MCF 10A (cell line): Measurements from ENCODE around the gene DNAH5. TPM values are rescaled to one million over a fixed set of nuclear protein-coding genes. Genes with fewer than 3 reads are reported as not detected.
"Not testable (repeated sequence)": the region's sequence is repeated elsewhere in the genome, so short reads cannot be mapped to it uniquely, and the experiment has no call there.

ENCODE experiments used
- BruUV-seq: library from RNA; stranded (reverse); fragments of 400-500 nt; replicated peaks from 2 replicates; lab custom pipeline; 2021; lab: Mats Ljungman, UMichigan
- CTCF ChIA-PET: fragments of 300-600 bp; sonication (Branson Sonifier 250); formaldehyde crosslinking; extraction: SDS; loops from one replicate; lab custom pipeline; 2021; ENCODE audit warnings: antibody characterized with exemption, inconsistent platforms; lab: Yijun Ruan, JAX
- POLR2A ChIA-PET: fragments of 300-600, 350-650 bp; sonication (Branson Sonifier 250); formaldehyde crosslinking; extraction: SDS; loops from one replicate; lab custom pipeline; 2020; ENCODE audit warnings: antibody characterized with exemption, inconsistent platforms; lab: Yijun Ruan, JAX
- DNase-seq: peaks from one replicate; pipeline ENCODE4 v3.0.0-alpha.2; 2018; ENCODE audit not compliant: unreplicated experiment
- H3K27ac Mint-ChIP-seq: one replicate; pipeline ENCODE4 v1.8.0; 2022; ENCODE audit warnings: mild to moderate bottlenecking, low read depth, mixed read lengths; ENCODE audit not compliant: unreplicated experiment
- H3K27me3 Mint-ChIP-seq: one replicate; pipeline ENCODE4 v1.8.0; 2022; ENCODE audit warnings: mixed read lengths; ENCODE audit not compliant: insufficient read depth, unreplicated experiment
- H3K36me3 Mint-ChIP-seq: one replicate; pipeline ENCODE4 v1.8.0; 2022; ENCODE audit warnings: mild to moderate bottlenecking, moderate library complexity, mixed read lengths; ENCODE audit not compliant: insufficient read depth, unreplicated experiment
- H3K4me1 Mint-ChIP-seq: one replicate; pipeline ENCODE4 v1.8.0; 2022; ENCODE audit warnings: mixed read lengths; ENCODE audit not compliant: insufficient read depth, unreplicated experiment
- H3K4me3 Mint-ChIP-seq: one replicate; pipeline ENCODE4 v1.8.0; 2022; ENCODE audit warnings: mild to moderate bottlenecking, moderate library complexity, mixed read lengths; ENCODE audit not compliant: unreplicated experiment
- H3K9me3 Mint-ChIP-seq: one replicate; pipeline ENCODE4 v1.8.0; 2022; ENCODE audit warnings: mixed read lengths; ENCODE audit not compliant: unreplicated experiment
- intact Hi-C: fragments of 100-400 bp; cut with micrococcal nuclease; formaldehyde crosslinking; loops from 2 replicates; pipeline ENCODE4 v1.14.1; 2022
- total RNA-seq: library from RNA; stranded (reverse); gene quantifications from 2 replicates; pipeline ENCODE4 v1.2.3, GENCODE V29; 2022
- TF ChIP-seq, protein P1 (sequence below): fragments of 200-600 bp; IDR thresholded peaks from one replicate; pipeline ENCODE4 v1.8.0; 2022; ENCODE audit warnings: antibody characterized with exemption, mild to moderate bottlenecking; ENCODE audit not compliant: unreplicated experiment

DNAH5 gene
- total RNA-seq, 1 experiment from 2014 or later, result 0.05 TPM

GRCh38 chr5:13987843-13988464, 43.5 kb upstream of the DNAH5 start:
- Mint-ChIP-seq H3K27ac (no peak overlapping the region), H3K4me3 (no peak overlapping the region), H3K36me3 (no peaks in the 10 kb centered on the region), H3K9me3 (no peaks in the 10 kb centered on the region), H3K27me3 (no peaks in the 10 kb centered on the region), H3K4me1 (peaks cover 7% of the 10 kb centered on the region)
- no TSS peak for BruUV-seq
- intact Hi-C loops, result loop anchor here (1.0 kb wide), 3 partner anchors 156 to 376 kb away; no protein-coding TSS in a partner anchor
- POLR2A ChIA-PET, result interaction anchor here (1.0 to 1.6 kb wide), 2 partner anchors 282 to 377 kb away, joined by 3 to 4 read pairs; no protein-coding TSS in a partner anchor
- TF ChIP-seq, protein P1, sequence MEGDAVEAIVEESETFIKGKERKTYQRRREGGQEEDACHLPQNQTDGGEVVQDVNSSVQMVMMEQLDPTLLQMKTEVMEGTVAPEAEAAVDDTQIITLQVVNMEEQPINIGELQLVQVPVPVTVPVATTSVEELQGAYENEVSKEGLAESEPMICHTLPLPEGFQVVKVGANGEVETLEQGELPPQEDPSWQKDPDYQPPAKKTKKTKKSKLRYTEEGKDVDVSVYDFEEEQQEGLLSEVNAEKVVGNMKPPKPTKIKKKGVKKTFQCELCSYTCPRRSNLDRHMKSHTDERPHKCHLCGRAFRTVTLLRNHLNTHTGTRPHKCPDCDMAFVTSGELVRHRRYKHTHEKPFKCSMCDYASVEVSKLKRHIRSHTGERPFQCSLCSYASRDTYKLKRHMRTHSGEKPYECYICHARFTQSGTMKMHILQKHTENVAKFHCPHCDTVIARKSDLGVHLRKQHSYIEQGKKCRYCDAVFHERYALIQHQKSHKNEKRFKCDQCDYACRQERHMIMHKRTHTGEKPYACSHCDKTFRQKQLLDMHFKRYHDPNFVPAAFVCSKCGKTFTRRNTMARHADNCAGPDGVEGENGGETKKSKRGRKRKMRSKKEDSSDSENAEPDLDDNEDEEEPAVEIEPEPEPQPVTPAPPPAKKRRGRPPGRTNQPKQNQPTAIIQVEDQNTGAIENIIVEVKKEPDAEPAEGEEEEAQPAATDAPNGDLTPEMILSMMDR, result peak; percentile 88
- CTCF ChIA-PET, result interaction anchor here (0.5 to 8.8 kb wide), 30 partner anchors 19 to 1828 kb away, joined by 3 to 64 read pairs (median 4); no protein-coding TSS in a partner anchor
- peak; percentile 75 for DNase-seq

DNA sequence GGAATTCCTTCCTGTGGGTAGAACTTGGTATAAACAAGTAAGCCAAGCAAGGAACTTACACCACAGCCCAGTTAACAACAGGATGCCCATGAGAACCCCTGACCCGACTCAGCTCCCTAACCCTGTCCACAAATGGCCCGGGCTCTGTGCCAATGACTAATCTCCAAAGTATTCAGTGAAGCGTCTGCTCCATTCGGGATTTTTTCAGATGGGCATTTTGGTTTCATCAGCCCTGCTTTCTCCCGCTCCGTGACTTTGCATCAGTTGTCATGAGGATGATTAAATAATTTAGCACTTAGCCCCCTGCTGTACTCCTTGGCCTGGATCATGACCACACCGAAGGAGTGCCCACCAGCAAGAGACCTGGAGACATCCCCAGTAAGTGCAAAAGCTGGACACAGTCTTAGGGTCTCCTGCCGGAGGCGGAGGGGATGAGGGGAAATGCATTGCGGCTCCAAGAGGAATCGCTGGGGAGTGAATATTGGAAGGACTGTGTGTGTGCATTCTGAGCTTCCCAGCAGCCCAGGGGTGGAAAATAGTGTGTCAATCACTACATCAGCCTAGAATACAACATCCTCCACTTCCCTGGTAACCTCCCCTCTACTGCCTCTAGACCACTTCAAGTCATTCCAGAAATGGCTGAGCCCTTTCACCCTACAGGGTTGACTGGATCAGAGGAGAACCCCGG, 41.4 kb upstream of the DNAH5 start:
- H3K27me3 Mint-ChIP-seq, result no peaks in the 10 kb centered on the region
- CTCF ChIA-PET, result interaction anchor here (1.1 to 8.8 kb wide), 6 partner anchors 9 to 383 kb away, joined by 3 to 64 read pairs (median 5); no protein-coding TSS in a partner anchor
- TF ChIP-seq, protein P1, result no peak
- H3K27ac Mint-ChIP-seq, result no peak overlapping the region
- no peak overlapping the region for H3K4me3 Mint-ChIP-seq
- no peaks in the 10 kb centered on the region for H3K9me3 Mint-ChIP-seq
- intact Hi-C loops, result no loop called here
- no peaks in the 10 kb centered on the region for H3K36me3 Mint-ChIP-seq
- BruUV-seq, result no TSS peak
- peak; percentile 93 for DNase-seq
- POLR2A ChIA-PET, result interaction anchor here (0.5 to 1.2 kb wide), 2 partner anchors 255 to 284 kb away, joined by 4 to 5 read pairs; no protein-coding TSS in a partner anchor
- peaks cover 7% of the 10 kb centered on the region for H3K4me1 Mint-ChIP-seq

DNA sequence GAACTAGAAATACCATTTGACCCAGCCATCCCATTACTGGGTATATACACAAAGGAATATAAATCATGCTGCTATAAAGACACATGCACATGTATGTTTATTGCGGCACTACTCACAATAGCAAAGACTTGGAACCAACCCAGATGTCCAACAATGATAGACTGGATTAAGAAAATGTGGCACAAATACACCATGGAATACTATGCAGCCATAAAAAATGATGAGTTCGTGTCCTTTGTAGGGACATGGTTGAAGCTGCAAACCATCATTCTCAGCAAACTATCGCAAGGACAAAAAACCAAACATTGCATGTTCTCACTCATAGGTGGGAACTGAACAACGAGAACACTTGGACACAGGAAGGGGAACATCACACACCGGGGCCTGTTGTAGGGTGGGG, 40.4 kb upstream of the DNAH5 start:
- POLR2A ChIA-PET, result interaction anchor here (1.2 kb wide), 1 partner anchor 285 kb away, joined by 4 read pairs; no protein-coding TSS in a partner anchor
- H3K27me3 Mint-ChIP-seq, intact Hi-C loops, H3K9me3 Mint-ChIP-seq, H3K36me3 Mint-ChIP-seq, H3K4me1 Mint-ChIP-seq, H3K4me3 Mint-ChIP-seq, DNase-seq, BruUV-seq, H3K27ac Mint-ChIP-seq: not testable (repeated sequence)
- CTCF ChIA-PET, result interaction anchor here (1.0 to 8.8 kb wide), 4 partner anchors 8 to 379 kb away, joined by 3 to 64 read pairs (median 26); no protein-coding TSS in a partner anchor

- Mint-ChIP-seq H3K27me3 (peaks cover 8% of the 10 kb centered on the region), H3K4me3 (no peak overlapping the region), H3K36me3 (no peaks in the 10 kb centered on the region), H3K9me3 (no peaks in the 10 kb centered on the region), H3K4me1 (no peaks in the 10 kb centered on the region), H3K27ac (no peak overlapping the region)
- TF ChIP-seq, protein P1, result peak; percentile 44
- CTCF ChIA-PET, result interaction anchor here (0.6 to 2.2 kb wide), 19 partner anchors 8 to 1925 kb away, joined by 3 to 18 read pairs (median 4); no protein-coding TSS in a partner anchor
- POLR2A ChIA-PET, result interaction anchor here (1.0 kb wide), 1 partner anchor 212 kb away, joined by 4 read pairs; no protein-coding TSS in a partner anchor
- BruUV-seq, result no TSS peak
- DNase-seq, result peak; percentile 64
- intact Hi-C loops, result loop anchor here (1.0 to 2.0 kb wide), 2 partner anchors 671 to 1038 kb away; no protein-coding TSS in a partner anchor
Observed at GRCh38 chr5:13976867-13977830, 32.7 kb upstream of the DNAH5 start.
